ENCODE data around the gene NLK. TPM values are rescaled to one million over a fixed set of nuclear protein-coding genes. Genes with fewer than 3 reads are reported as not detected.
"Not testable (repeated sequence)": the region's sequence is repeated elsewhere in the genome, so short reads cannot be mapped to it uniquely, and the experiment has no call there.

NLK gene
- total RNA-seq, 2 experiments from 2014 or later, result 8.7 to 8.8 TPM

- Mint-ChIP-seq H3K27ac (no peak overlapping the region), H3K9me3 (no peaks in the 10 kb centered on the region), H3K27me3 (ENCODE audit: low read depth) (no peaks in the 10 kb centered on the region), H3K4me3 (no peak overlapping the region), H3K36me3 (ENCODE audit: low read depth) (no peaks in the 10 kb centered on the region), H3K4me1 (ENCODE audit: low read depth) (peaks cover 42% of the 10 kb centered on the region)
- CTCF ChIA-PET, result no interaction called here
- DNase-seq, result no peak
- intact Hi-C loops (cut with micrococcal nuclease), result loop anchor here (2.0 to 5.0 kb wide), 2 partner anchors 20 to 36 kb away; partner anchors contain the start of gene NLK
Observed at GRCh38 chr17:28078341-28079229, 36.1 kb downstream of the NLK start.

- H3K27me3 Mint-ChIP-seq (ENCODE audit: low read depth), result no peaks in the 10 kb centered on the region
- peaks cover 34% of the 10 kb centered on the region for H3K4me1 Mint-ChIP-seq (ENCODE audit: low read depth)
- no peak overlapping the region for H3K4me3 Mint-ChIP-seq
- no peak for DNase-seq
- peaks cover 5% of the 10 kb centered on the region for H3K36me3 Mint-ChIP-seq (ENCODE audit: low read depth)
- no peaks in the 10 kb centered on the region for H3K9me3 Mint-ChIP-seq
- CTCF ChIA-PET, result no interaction called here
- intact Hi-C loops (cut with micrococcal nuclease), result no loop called here
- H3K27ac Mint-ChIP-seq, result no peak overlapping the region
Observed at GRCh38 chr17:28081467-28081866, 39.0 kb downstream of the NLK start.

- no peak overlapping the region for H3K27ac Mint-ChIP-seq
- H3K4me3 Mint-ChIP-seq, result no peak overlapping the region
- CTCF ChIA-PET, result no interaction called here
- peaks cover 18% of the 10 kb centered on the region for H3K4me1 Mint-ChIP-seq (ENCODE audit: low read depth)
- intact Hi-C loops (cut with micrococcal nuclease), result loop anchor here (5.0 kb wide), 1 partner anchor 38 kb away; no protein-coding TSS in a partner anchor
- H3K27me3 Mint-ChIP-seq (ENCODE audit: low read depth), result no peaks in the 10 kb centered on the region
- H3K36me3 Mint-ChIP-seq (ENCODE audit: low read depth), result peaks cover 7% of the 10 kb centered on the region
- H3K9me3 Mint-ChIP-seq, result no peaks in the 10 kb centered on the region
- DNase-seq, result no peak
Observed at GRCh38 chr17:28085766-28086165, 43.3 kb downstream of the NLK start.

GRCh38 chr17:28086519-28086918, 44.0 kb downstream of the NLK start:
- peaks cover 18% of the 10 kb centered on the region for H3K4me1 Mint-ChIP-seq (ENCODE audit: low read depth)
- DNase-seq, result no peak
- intact Hi-C loops (cut with micrococcal nuclease), result loop anchor here (5.0 kb wide), 1 partner anchor 39 kb away; no protein-coding TSS in a partner anchor
- no peaks in the 10 kb centered on the region for H3K9me3 Mint-ChIP-seq
- H3K36me3 Mint-ChIP-seq (ENCODE audit: low read depth), result peaks cover 7% of the 10 kb centered on the region
- H3K27ac Mint-ChIP-seq, result no peak overlapping the region
- H3K27me3 Mint-ChIP-seq (ENCODE audit: low read depth), result no peaks in the 10 kb centered on the region
- no peak overlapping the region for H3K4me3 Mint-ChIP-seq
- CTCF ChIA-PET, result interaction anchor here (0.6 kb wide), 1 partner anchor 394 kb away, joined by 3 read pairs; no protein-coding TSS in a partner anchor

GRCh38 chr17:28087743-28088142, 45.3 kb downstream of the NLK start:
- H3K9me3 Mint-ChIP-seq, result no peaks in the 10 kb centered on the region
- intact Hi-C loops (cut with micrococcal nuclease), result loop anchor here (5.0 kb wide), 1 partner anchor 40 kb away; no protein-coding TSS in a partner anchor
- CTCF ChIA-PET, result no interaction called here
- H3K27me3 Mint-ChIP-seq (ENCODE audit: low read depth), result no peaks in the 10 kb centered on the region
- no peak overlapping the region for H3K4me3 Mint-ChIP-seq
- H3K36me3 Mint-ChIP-seq (ENCODE audit: low read depth), result peaks cover 7% of the 10 kb centered on the region
- DNase-seq, result no peak
- peaks cover 17% of the 10 kb centered on the region for H3K4me1 Mint-ChIP-seq (ENCODE audit: low read depth)
- no peak overlapping the region for H3K27ac Mint-ChIP-seq

GRCh38 chr17:28090551-28090950, 48.1 kb downstream of the NLK start:
- peaks cover 14% of the 10 kb centered on the region for H3K4me1 Mint-ChIP-seq (ENCODE audit: low read depth)

GRCh38 chr17:28092088-28092487, 49.6 kb downstream of the NLK start:
- intact Hi-C loops (cut with micrococcal nuclease), result no loop called here
- CTCF ChIA-PET, result no interaction called here
- H3K4me1 Mint-ChIP-seq (ENCODE audit: low read depth), result peaks cover 7% of the 10 kb centered on the region
- H3K36me3 Mint-ChIP-seq (ENCODE audit: low read depth), result peaks cover 2% of the 10 kb centered on the region
- no peaks in the 10 kb centered on the region for H3K9me3 Mint-ChIP-seq
- no peak overlapping the region for H3K4me3 Mint-ChIP-seq
- H3K27ac Mint-ChIP-seq, result no peak overlapping the region
- DNase-seq, result no peak
- no peaks in the 10 kb centered on the region for H3K27me3 Mint-ChIP-seq (ENCODE audit: low read depth)

More at GRCh38 chr17:28090551-28090950, 48.1 kb downstream of the NLK start:
- peaks cover 2% of the 10 kb centered on the region for H3K36me3 Mint-ChIP-seq (ENCODE audit: low read depth)
- CTCF ChIA-PET, result no interaction called here
- no peak overlapping the region for H3K27ac Mint-ChIP-seq
- no peak for DNase-seq
- no peaks in the 10 kb centered on the region for H3K27me3 Mint-ChIP-seq (ENCODE audit: low read depth)
- intact Hi-C loops (cut with micrococcal nuclease), result no loop called here
- H3K9me3 Mint-ChIP-seq, result no peaks in the 10 kb centered on the region
- no peak overlapping the region for H3K4me3 Mint-ChIP-seq

GRCh38 chr17:28093999-28094716, 51.7 kb downstream of the NLK start:
- no peak overlapping the region for H3K4me3 Mint-ChIP-seq
- H3K27ac Mint-ChIP-seq, result no peak overlapping the region
- no peaks in the 10 kb centered on the region for H3K27me3 Mint-ChIP-seq (ENCODE audit: low read depth)

GRCh38 chr17:28096756-28097155, 54.3 kb downstream of the NLK start:
- peaks cover 2% of the 10 kb centered on the region for H3K36me3 Mint-ChIP-seq (ENCODE audit: low read depth)
- no peaks in the 10 kb centered on the region for H3K9me3 Mint-ChIP-seq
- intact Hi-C loops (cut with micrococcal nuclease), result no loop called here
- no peak overlapping the region for H3K4me3 Mint-ChIP-seq
- CTCF ChIA-PET, result no interaction called here
- no peak for DNase-seq
- no peaks in the 10 kb centered on the region for H3K4me1 Mint-ChIP-seq (ENCODE audit: low read depth)
- H3K27ac Mint-ChIP-seq, result no peak overlapping the region
- H3K27me3 Mint-ChIP-seq (ENCODE audit: low read depth), result no peaks in the 10 kb centered on the region

More at GRCh38 chr17:28093999-28094716, 51.7 kb downstream of the NLK start:
- H3K4me1 Mint-ChIP-seq (ENCODE audit: low read depth), result peaks cover 4% of the 10 kb centered on the region
- CTCF ChIA-PET, result no interaction called here
- intact Hi-C loops (cut with micrococcal nuclease), result no loop called here
- H3K36me3 Mint-ChIP-seq (ENCODE audit: low read depth), result no peaks in the 10 kb centered on the region
- no peak for DNase-seq
- no peaks in the 10 kb centered on the region for H3K9me3 Mint-ChIP-seq

- CTCF ChIA-PET, result no interaction called here
Observed at GRCh38 chr17:28097254-28097653, 54.8 kb downstream of the NLK start.

GRCh38 chr17:28097901-28098300, 55.4 kb downstream of the NLK start:
- CTCF ChIA-PET, result no interaction called here
- H3K4me3 Mint-ChIP-seq, result no peak overlapping the region
- intact Hi-C loops (cut with micrococcal nuclease), result no loop called here
- no peaks in the 10 kb centered on the region for H3K27me3 Mint-ChIP-seq (ENCODE audit: low read depth)
- no peak for DNase-seq
- no peaks in the 10 kb centered on the region for H3K4me1 Mint-ChIP-seq (ENCODE audit: low read depth)
- no peaks in the 10 kb centered on the region for H3K9me3 Mint-ChIP-seq
- peaks cover 2% of the 10 kb centered on the region for H3K36me3 Mint-ChIP-seq (ENCODE audit: low read depth)
- H3K27ac Mint-ChIP-seq, result no peak overlapping the region

More at GRCh38 chr17:28097254-28097653, 54.8 kb downstream of the NLK start:
- H3K27me3 Mint-ChIP-seq (ENCODE audit: low read depth), result no peaks in the 10 kb centered on the region
- no peak overlapping the region for H3K27ac Mint-ChIP-seq
- no peak overlapping the region for H3K4me3 Mint-ChIP-seq
- no peaks in the 10 kb centered on the region for H3K4me1 Mint-ChIP-seq (ENCODE audit: low read depth)
- no peak for DNase-seq
- H3K9me3 Mint-ChIP-seq, result no peaks in the 10 kb centered on the region
- H3K36me3 Mint-ChIP-seq (ENCODE audit: low read depth), result peaks cover 2% of the 10 kb centered on the region
- intact Hi-C loops (cut with micrococcal nuclease), result no loop called here

GRCh38 chr17:28098591-28098990, 56.1 kb downstream of the NLK start:
- DNase-seq; CTCF ChIA-PET; H3K36me3 Mint-ChIP-seq (ENCODE audit: low read depth); H3K4me1 Mint-ChIP-seq (ENCODE audit: low read depth); H3K27me3 Mint-ChIP-seq (ENCODE audit: low read depth); intact Hi-C loops (cut with micrococcal nuclease); H3K4me3 Mint-ChIP-seq; H3K27ac Mint-ChIP-seq; H3K9me3 Mint-ChIP-seq: not testable (repeated sequence)

Measured in activated naive CD4-positive, alpha-beta T cell treated with anti-CD3 and anti-CD28 coated beads for 36 hours (primary cell).